Measurements from ENCODE around the gene EZH2. TPM values are rescaled to one million over a fixed set of nuclear protein-coding genes. Genes with fewer than 3 reads are reported as not detected.

Gene EZH2
- 37.3 and 45.7 TPM in 2 replicates for polyA plus RNA-seq (2011; rRNA removed)
- polyA plus RNA-seq (2012; cell fraction: cytosol; rRNA removed) = 20.8 and 21.7 TPM in 2 replicates
- 39.9 and 55.8 TPM in 2 replicates for polyA plus RNA-seq (2012; cell fraction: nucleus; rRNA removed)
- 34.4 to 36.6 TPM (median 35.6 TPM) in 3 replicates for polyA plus RNA-seq (2017; fragmentation: RNase III; extraction: RNeasy Plus Mini Kit Qiagen cat#74134 plus additional on column Dnase treatment)
- polyA minus RNA-seq (2011; rRNA and poly(A)+ RNA removed) = 12.3 and 15.8 TPM in 2 replicates

GRCh38 chr7:148884049-148884298 is at the start of gene EZH2:
Gene EZH2, minus strand, starts transcription at chr7:148884291. Its CDS starts 36,993 bp downstream, at chr7:148847298.
- FAIRE-seq = no peak
- TF ChIP-seq POLR2A (IDR thresholded peaks at IDR 0.05; ENCODE audit: low read length) (peak; percentile 76), RARB (CRISPR knock-in tag; IDR thresholded peaks at IDR 0.05) (no peak), BCL3 (IDR thresholded peaks at IDR 0.05) (peak; percentile 74; the same call in 2 of the 3 replicates)

GRCh38 chr7:148931470-148931869 is 47.4 kb upstream of the EZH2 start:
- Histone ChIP-seq H3K4me2 (no peak overlapping the region), H3K27ac (no peak overlapping the region), H3K4me3 (no peak overlapping the region), H3K4me1 (no peaks in the 10 kb centered on the region), H3K9me3 (no peaks in the 10 kb centered on the region)
- ChIA-PET POLR2A (interaction anchor here (2.0 kb wide), 1 partner anchor 10 kb away, joined by 7 read pairs; no protein-coding TSS in a partner anchor), CTCF (interaction anchor here (1.1 to 1.3 kb wide), 3 partner anchors 10 to 35 kb away, joined by 3 to 5 read pairs (median 4); no protein-coding TSS in a partner anchor)
- TF ChIP-seq HEYL (CRISPR knock-in tag; IDR thresholded peaks at IDR 0.05) (no peak), MAZ (IDR thresholded peaks at IDR 0.05; ENCODE audit: borderline replicate concordance, low read depth, low read length) (no peak), ZC3H11A (IDR thresholded peaks at IDR 0.05) (no peak), BHLHE40 (IDR thresholded peaks at IDR 0.05; ENCODE audit: low read depth, low read length) (no peak), EP300 (IDR thresholded peaks at IDR 0.05) (no peak), ESRRA (IDR thresholded peaks at IDR 0.05; ENCODE audit: borderline replicate concordance, low read length) (no peak), NPAS2 (CRISPR knock-in tag; IDR thresholded peaks at IDR 0.05; ENCODE audit: borderline replicate concordance) (no peak), CBX2 (IDR thresholded peaks at IDR 0.05; ENCODE audit: borderline replicate concordance, low read depth) (no peak), SMC3 (IDR thresholded peaks at IDR 0.05) (no peak), RNF2 (IDR thresholded peaks at IDR 0.05; ENCODE audit: borderline replicate concordance, low read depth) (no peak), PHF8 (IDR thresholded peaks at IDR 0.05; ENCODE audit: borderline replicate concordance, low read depth) (no peak), E2F6 (IDR thresholded peaks at IDR 0.05; ENCODE audit: borderline replicate concordance, low read depth) (no peak)
- DNase-seq (ENCODE audit: low read depth in 1 of 2, low spot score in 1 of 2) = no peak
- no peak for ATAC-seq
- no peak for FAIRE-seq
- 77% methylated on average over 5 of the region's 5 CpGs for WGBS (ENCODE audit: missing lambda C conversion rate)

More at GRCh38 chr7:148884049-148884298, at the start of gene EZH2:
- CTCF ChIA-PET = interaction anchor here (1.1 to 1.2 kb wide), 2 partner anchors 28 to 36 kb away, joined by 3 read pairs; no protein-coding TSS in a partner anchor
- peak; percentile 17 to 71 for ATAC-seq
- POLR2A ChIA-PET = interaction anchor here (1.0 to 1.3 kb wide), 2 partner anchors 28 to 58 kb away, joined by 3 read pairs; no protein-coding TSS in a partner anchor
- Histone ChIP-seq H3K9me3 (no peaks in the 10 kb centered on the region), H3K4me2 (peak within 1 kb of the TSS; percentile 99), H3K27ac (peak within 1 kb of the TSS; percentile 92 to 97), H3K4me3 (peak within 1 kb of the TSS; percentile 90), H3K4me1 (peaks cover 24% of the 10 kb centered on the region; the same call in 2 of the 3 replicates)
- 5% methylated on average over 4 of the region's 50 CpGs for WGBS (ENCODE audit: missing lambda C conversion rate)
- no peak for DNase-seq (ENCODE audit: low read depth in 1 of 2, low spot score in 1 of 2)

- POLR2A ChIA-PET = no interaction called here
- CTCF ChIA-PET = interaction anchor here (1.3 kb wide), 1 partner anchor 36 kb away, joined by 3 read pairs; no protein-coding TSS in a partner anchor
- no peak for TF ChIP-seq ZSCAN20 (CRISPR knock-in tag; IDR thresholded peaks at IDR 0.05)
- no peak for TF ChIP-seq E2F6 (IDR thresholded peaks at IDR 0.05; ENCODE audit: borderline replicate concordance, low read depth)
- no peak for TF ChIP-seq POLR2A (IDR thresholded peaks at IDR 0.05; ENCODE audit: low read length)
- no peak for TF ChIP-seq FOSB (CRISPR knock-in tag; IDR thresholded peaks at IDR 0.05)
- TF ChIP-seq TP53 (CRISPR knock-in tag; IDR thresholded peaks at IDR 0.05) = no peak
- TF ChIP-seq ZC3H11A (IDR thresholded peaks at IDR 0.05) = no peak
- no peak for TF ChIP-seq HMGXB4 (CRISPR knock-in tag; IDR thresholded peaks at IDR 0.05; ENCODE audit: borderline replicate concordance)
- no peak for TF ChIP-seq JUNB (IDR thresholded peaks at IDR 0.05)
- no peak for TF ChIP-seq EHF (CRISPR knock-in tag; IDR thresholded peaks at IDR 0.05)
- no peak for TF ChIP-seq CHD4 (IDR thresholded peaks at IDR 0.05; ENCODE audit: borderline replicate concordance)
- no peak for TF ChIP-seq POLR2AphosphoS2 (conservative IDR thresholded peaks at IDR 0.05; ENCODE audit: low read length)
- no peak for TF ChIP-seq GATA3 (IDR thresholded peaks at IDR 0.05; ENCODE audit: borderline replicate concordance)
- no peak for TF ChIP-seq CTCF (IDR thresholded peaks at IDR 0.05)
- TF ChIP-seq USF2 (IDR thresholded peaks at IDR 0.05) = no peak
- no peak for TF ChIP-seq HDAC2 (IDR thresholded peaks at IDR 0.05)
These were observed 46.2 kb upstream of the EZH2 start for GRCh38 chr7:148930335-148930734.

More at GRCh38 chr7:148930335-148930734, 46.2 kb upstream of the EZH2 start:
- WGBS (ENCODE audit: missing lambda C conversion rate) = 82% methylated on average over 10 of the region's 10 CpGs
- Histone ChIP-seq H3K27ac (no peak overlapping the region), H3K4me3 (no peak overlapping the region), H3K4me1 (no peaks in the 10 kb centered on the region), H3K4me2 (no peak overlapping the region), H3K9me3 (no peaks in the 10 kb centered on the region)
- ATAC-seq (no peak), DNase-seq (ENCODE audit: low read depth in 1 of 2, low spot score in 1 of 2) (no peak), FAIRE-seq (no peak)
